Measurements from ENCODE around the gene BIRC5.
"Not testable (repeated sequence)": the region's sequence is repeated elsewhere in the genome, so short reads cannot be mapped to it uniquely, and the experiment has no call there.

GRCh38 chr17:78253636-78253945 lies 39.5 kb downstream of the BIRC5 start:
- not testable (repeated sequence) for TF ChIP-seq POLR2A, CTCF (IDR thresholded peaks at IDR 0.05)
